NCI-H2107 treated with DMSO at 0.1 percent for 48 hours (cell line): Measurements from ENCODE around the gene TP53I13.

Source experiments
- DNase-seq: peaks from one replicate; lab custom pipeline; 2025; ENCODE audit not compliant: unreplicated experiment; lab: John Stamatoyannopoulos, UW

Gene TP53I13

GRCh38 chr17:29613856-29614255, 45.4 kb downstream of the TP53I13 start:
- no peak for DNase-seq

DNA sequence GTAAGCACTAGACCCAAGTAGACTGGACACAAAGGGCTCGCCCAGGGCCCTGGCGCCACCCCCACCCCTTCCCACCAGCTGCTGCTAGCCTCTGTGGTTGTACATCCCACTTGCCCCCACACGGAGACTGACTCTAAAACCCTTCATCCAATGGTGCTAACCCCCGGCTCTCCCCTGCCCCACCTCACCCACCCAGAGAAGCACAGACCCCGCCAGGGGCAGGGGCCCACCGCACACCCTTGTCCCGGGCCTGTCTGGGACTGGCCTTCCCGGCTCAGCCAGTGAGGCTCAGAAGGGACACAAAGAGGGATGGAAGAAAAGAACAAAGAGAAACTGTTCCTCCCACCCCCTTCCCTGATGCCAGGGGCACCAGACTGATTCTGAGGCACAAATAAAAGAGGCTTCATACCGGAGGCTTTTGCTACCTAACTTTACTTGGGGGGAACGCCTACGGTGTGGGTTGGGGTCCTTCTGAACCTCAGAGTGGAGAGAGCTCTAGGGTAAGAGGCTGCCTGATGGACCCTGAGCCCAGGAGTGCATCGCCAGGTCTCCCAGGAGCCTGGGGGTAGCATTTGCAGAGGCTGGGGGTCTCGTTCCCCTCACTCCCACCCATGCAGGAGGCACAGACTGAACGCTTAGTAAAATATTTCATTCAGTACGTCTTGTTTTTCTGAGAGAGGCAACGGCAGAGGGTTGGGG, 46.0 kb downstream of the TP53I13 start:
- no peak for DNase-seq

DNA sequence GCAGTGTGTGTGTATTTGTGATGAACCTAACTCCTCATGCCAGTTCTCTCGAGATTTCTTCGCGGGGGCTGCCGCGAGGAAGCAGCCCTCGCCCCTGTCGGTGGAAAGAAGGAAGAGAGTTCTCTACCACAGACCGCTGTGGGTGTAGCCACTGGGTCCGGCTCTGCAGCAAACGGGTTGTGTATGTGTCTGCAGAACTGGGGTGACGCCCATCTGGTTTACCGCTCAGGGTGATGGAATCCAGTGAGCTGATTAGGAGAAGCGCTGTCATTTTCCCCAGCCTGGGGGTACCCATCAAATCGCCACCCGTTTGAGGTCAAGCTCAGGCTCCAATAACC, 46.5 kb downstream of the TP53I13 start:
- no peak for DNase-seq

GRCh38 chr17:29615492-29616299, 47.2 kb downstream of the TP53I13 start:
- no peak for DNase-seq

GRCh38 chr17:29616300-29617048, 48.0 kb downstream of the TP53I13 start:
- no peak for DNase-seq

DNA sequence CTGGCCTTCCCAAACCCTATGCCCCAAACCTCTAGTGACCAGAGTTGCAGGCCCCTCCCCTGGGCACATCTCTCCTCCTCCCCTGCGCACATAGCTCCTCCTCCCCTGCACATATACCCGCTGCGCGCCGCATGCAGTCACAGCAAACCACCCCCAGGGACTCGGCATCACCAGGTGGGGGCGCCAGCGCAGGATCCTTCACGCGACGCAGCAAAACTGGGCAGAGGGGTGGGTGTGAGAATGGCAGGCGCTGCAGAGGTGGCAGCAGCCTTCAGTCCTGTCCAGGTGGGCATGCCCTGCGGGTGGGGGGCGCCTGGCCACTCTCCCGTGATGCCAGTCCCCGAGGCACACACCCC, 48.6 kb downstream of the TP53I13 start:
- peak; percentile 58 for DNase-seq

DNA sequence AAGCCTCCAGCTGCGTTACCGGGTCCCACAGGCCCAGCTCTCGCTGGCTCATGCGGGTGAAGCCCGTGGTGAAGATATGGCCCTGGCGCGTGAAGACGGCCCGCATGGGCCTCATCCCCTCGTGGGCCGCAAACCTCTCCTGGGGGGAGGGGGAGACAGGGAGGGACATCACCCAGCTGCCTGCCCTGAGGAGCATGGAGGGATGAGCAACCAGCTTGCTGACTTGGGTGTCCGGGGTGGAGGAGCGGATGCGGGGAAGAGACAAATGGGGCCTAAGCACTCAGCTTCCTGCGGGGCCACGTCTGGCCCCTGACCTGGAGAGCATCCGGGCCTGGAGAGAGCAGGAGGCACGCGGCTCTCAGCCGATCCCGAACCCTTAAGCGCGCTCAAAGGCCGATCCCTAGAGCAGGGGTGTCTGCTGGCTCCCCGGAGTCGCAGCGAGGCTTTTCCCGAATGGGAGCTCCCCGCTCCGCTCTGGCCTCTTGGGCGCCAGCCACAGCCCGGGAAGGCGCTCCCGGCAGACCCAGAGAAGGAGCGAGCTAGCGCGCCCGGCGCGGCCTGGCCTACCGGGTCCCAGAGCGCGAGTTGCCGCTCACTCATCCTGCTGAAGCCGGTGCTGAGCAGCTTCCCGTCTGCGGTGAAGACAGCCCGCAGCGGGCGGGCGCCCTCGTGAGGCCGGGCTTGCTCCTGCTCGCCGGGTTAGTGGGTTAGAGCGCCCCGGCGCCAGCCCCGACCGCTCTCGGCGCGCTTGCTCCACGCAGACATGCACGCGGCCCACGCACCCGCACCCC, 49.2 kb downstream of the TP53I13 start:
- DNase-seq: peak; percentile 49

- no peak for DNase-seq
Observed at GRCh38 chr17:29618272-29619065, 50.0 kb downstream of the TP53I13 start.

- no peak for DNase-seq
Observed at GRCh38 chr17:29619251-29619650, 50.8 kb downstream of the TP53I13 start.

DNA sequence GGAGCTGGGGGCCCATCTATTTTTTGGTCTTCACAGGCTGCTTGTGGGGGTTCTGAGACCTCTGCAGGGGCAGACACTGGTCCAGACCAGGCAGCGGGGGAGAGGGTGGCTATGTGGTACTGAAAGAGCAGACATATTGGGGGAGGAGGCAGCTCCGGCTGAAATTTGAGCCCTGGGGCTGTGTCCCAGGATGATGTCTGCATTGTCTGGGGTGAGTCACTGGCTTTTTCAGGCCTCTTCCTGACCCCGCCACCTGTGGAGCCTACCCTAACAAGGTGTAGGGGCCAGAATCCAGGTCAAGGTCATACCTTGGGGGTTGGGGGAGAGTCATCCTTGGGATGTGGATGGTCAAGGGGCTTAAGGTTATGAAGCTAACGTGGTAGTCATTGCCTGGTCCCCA, 51.8 kb downstream of the TP53I13 start:
- no peak for DNase-seq

DNA sequence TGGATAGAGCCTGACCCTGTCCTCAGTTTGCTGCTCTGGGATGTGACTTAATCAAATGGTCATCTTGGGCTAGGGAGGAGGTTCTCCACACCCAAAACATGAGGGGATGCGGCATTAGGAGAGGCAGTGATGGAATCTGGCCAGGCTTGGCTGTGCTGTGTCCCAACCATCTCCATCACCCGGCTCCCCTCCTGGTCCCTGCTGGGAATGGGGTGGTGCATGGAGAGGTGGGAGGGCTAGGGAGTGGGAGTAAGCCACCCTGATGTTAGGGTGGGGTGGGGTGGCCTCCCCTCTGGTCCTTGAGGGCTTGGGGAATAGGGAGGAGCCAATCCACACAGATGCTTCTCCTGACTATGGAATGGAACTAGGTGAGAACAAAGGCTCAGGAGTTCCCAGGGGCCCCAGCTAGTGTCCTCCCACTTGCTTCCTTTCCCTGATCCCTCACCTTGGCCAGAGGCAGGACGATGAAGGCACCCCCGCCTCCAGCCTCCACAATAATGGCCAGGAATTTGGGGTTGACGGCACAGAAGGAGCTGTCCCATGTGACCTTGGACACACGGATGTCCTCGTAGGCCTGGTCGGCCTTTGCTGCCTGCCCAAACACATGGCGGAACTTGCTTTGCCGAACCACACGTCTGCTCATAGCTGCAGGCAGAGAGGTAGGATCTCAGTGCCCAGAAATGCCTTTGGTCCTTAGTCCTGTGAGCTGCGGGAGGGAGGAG, 52.4 kb downstream of the TP53I13 start:
- DNase-seq: no peak

GRCh38 chr17:29621751-29622194, 53.3 kb downstream of the TP53I13 start:
- DNase-seq: no peak
